Gastroesophageal sphincter (tissue), 3 donors: ENCODE results near the gene PITPNM2.

ENCODE experiments used
- CTCF ChIP-seq, 4 experiments: fragments of 200-600 bp in 2 of 4; fragments of 450-650 bp in 2 of 4; sonication (generic) in 1 of 4; IDR thresholded peaks; one replicate each; pipeline ENCODE4 v1.5.1; 2017 to 2019; ENCODE audit warnings: antibody characterized with exemption in 4 of 4, mild to moderate bottlenecking in 2 of 4, moderate library complexity in 2 of 4
- EP300 ChIP-seq: sonication (generic); formaldehyde crosslinking; IDR thresholded peaks from one replicate; pipeline ENCODE4 v1.6.1; 2017; ENCODE audit warnings: antibody characterized with exemption, mild to moderate bottlenecking
- POLR2A ChIP-seq, 2 donors: fragments of 450-650 bp; IDR thresholded peaks; one replicate each; pipeline ENCODE4 v1.6.1; 2017; ENCODE audit warnings: antibody characterized with exemption in 2 of 2, mild to moderate bottlenecking in 2 of 2, moderate library complexity in 1 of 2
- POLR2AphosphoS5 ChIP-seq: sonication (generic); formaldehyde crosslinking; IDR thresholded peaks from one replicate; pipeline ENCODE4 v1.6.1; 2017; ENCODE audit warnings: antibody characterized with exemption

- TF ChIP-seq CTCF (IDR thresholded peaks at IDR 0.05) (no peak), POLR2AphosphoS5 (no peak), POLR2A (IDR thresholded peaks at IDR 0.05) (no peak), EP300 (no peak)
Measured at GRCh38 chr12:123187637-123188036, 36.7 kb upstream of the PITPNM2 start.
